ENCODE data around the gene OR4D11. TPM values are rescaled to one million over a fixed set of nuclear protein-coding genes. Genes with fewer than 3 reads are reported as not detected.

Gene OR4D11
- not detected in 2 replicates for total RNA-seq

DNA sequence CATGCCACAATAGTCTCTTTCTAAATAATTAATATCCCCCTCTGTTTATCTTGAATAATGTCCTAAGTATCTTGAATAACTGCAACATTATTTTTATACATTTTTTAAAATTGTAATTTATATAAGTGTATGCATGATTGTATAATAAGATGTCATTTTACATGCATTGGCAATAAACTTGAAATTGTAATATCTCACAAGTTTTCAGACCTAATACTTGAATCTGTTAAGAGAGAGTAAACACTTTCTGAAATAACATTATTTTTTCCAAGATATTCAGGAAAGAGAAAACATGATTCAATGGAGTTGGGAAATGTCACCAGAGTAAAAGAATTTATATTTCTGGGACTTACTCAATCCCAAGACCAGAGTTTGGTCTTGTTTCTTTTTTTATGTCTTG, at the start of gene OR4D11:
OR4D11 (plus strand) TSS at position 301 of the 400 bp plus-strand sequence; CDS start at position 301, 0 bp downstream.
- Histone ChIP-seq H3K4me1 (ENCODE audit: insufficient read depth, low read length) (no peaks in the 10 kb centered on the region), H2AFZ (ENCODE audit: low read length) (no peak within 1 kb of the TSS), H3K4me2 (ENCODE audit: insufficient read depth, low read length) (no peak within 1 kb of the TSS), H3K9me3 (ENCODE audit: low read depth, low read length) (no peaks in the 10 kb centered on the region), H3K36me3 (ENCODE audit: insufficient read depth, low read length) (no peaks in the 10 kb centered on the region), H3K27me3 (ENCODE audit: insufficient read depth, low read length) (no peaks in the 10 kb centered on the region), H4K20me1 (ENCODE audit: insufficient read depth, low read length) (no peaks in the 10 kb centered on the region), H3K79me2 (ENCODE audit: insufficient read depth, low read length) (no peaks in the 10 kb centered on the region), H3K4me3 (ENCODE audit: insufficient read depth, low read length) (no peak within 1 kb of the TSS), H3K27ac (ENCODE audit: low read depth, low read length) (no peak within 1 kb of the TSS)
- no peak for DNase-seq (ENCODE audit: insufficient read length, low spot score, missing footprints)
- TF ChIP-seq, protein P1, sequence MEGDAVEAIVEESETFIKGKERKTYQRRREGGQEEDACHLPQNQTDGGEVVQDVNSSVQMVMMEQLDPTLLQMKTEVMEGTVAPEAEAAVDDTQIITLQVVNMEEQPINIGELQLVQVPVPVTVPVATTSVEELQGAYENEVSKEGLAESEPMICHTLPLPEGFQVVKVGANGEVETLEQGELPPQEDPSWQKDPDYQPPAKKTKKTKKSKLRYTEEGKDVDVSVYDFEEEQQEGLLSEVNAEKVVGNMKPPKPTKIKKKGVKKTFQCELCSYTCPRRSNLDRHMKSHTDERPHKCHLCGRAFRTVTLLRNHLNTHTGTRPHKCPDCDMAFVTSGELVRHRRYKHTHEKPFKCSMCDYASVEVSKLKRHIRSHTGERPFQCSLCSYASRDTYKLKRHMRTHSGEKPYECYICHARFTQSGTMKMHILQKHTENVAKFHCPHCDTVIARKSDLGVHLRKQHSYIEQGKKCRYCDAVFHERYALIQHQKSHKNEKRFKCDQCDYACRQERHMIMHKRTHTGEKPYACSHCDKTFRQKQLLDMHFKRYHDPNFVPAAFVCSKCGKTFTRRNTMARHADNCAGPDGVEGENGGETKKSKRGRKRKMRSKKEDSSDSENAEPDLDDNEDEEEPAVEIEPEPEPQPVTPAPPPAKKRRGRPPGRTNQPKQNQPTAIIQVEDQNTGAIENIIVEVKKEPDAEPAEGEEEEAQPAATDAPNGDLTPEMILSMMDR (IDR thresholded peaks at IDR 0.05; ENCODE audit: extremely low read depth, low read depth, low read length) = no peak

DNA sequence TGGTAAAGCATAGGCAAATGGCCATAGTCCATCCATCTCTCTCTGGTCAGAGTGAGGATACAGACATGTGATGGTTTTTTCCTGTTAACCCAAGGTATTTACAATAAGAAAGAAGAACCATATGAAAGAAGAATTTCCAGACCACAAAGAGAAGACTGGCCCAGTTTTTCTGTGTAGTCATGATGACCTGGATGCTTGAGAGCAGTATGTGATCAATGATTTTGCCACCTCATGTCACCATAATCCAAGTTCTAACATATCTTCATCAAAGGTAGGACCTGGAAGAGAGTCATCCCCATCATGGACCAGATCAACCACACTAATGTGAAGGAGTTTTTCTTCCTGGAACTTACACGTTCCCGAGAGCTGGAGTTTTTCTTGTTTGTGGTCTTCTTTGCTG, 46.7 kb upstream of the OR4D11 start, which contains the start of gene OR4D6:
OR4D6 (plus strand) TSS at position 301 of the 400 bp plus-strand sequence; CDS start at position 301, 0 bp downstream.
- Histone ChIP-seq H3K4me3 (ENCODE audit: insufficient read depth, low read length) (no peak within 1 kb of the TSS), H4K20me1 (ENCODE audit: insufficient read depth, low read length) (no peaks in the 10 kb centered on the region), H2AFZ (ENCODE audit: low read length) (no peak within 1 kb of the TSS), H3K79me2 (ENCODE audit: insufficient read depth, low read length) (no peaks in the 10 kb centered on the region), H3K36me3 (ENCODE audit: insufficient read depth, low read length) (no peaks in the 10 kb centered on the region), H3K4me2 (ENCODE audit: insufficient read depth, low read length) (no peak within 1 kb of the TSS), H3K4me1 (ENCODE audit: insufficient read depth, low read length) (no peaks in the 10 kb centered on the region), H3K9me3 (ENCODE audit: low read depth, low read length) (no peaks in the 10 kb centered on the region), H3K27me3 (ENCODE audit: insufficient read depth, low read length) (no peaks in the 10 kb centered on the region), H3K27ac (ENCODE audit: low read depth, low read length) (no peak within 1 kb of the TSS)
- TF ChIP-seq, protein P1 (IDR thresholded peaks at IDR 0.05; ENCODE audit: extremely low read depth, low read depth, low read length) = no peak
- DNase-seq (ENCODE audit: insufficient read length, low spot score, missing footprints) = no peak

DNA sequence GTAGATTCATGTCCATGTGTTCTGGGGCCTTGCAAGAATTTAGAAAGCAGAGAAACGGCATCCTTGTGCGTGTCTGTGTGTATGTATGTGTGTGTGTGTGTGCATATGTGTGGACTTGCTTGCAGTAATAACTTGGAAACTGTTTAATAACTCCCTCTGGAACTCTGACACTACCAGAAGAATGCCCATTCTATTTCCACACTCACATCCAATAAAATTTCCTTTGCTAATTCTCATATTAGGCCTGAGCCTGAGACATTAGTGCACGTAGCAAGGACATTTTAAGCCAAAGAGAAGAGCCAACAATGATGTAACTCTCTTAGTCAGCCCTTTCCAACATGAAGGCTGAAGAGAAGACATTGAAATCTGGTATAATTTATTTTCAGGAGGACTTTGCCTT, 43.5 kb upstream of the OR4D11 start:
- H3K4me3 ChIP-seq (ENCODE audit: insufficient read depth, low read length) = no peak overlapping the region
- no peaks in the 10 kb centered on the region for H3K4me1 ChIP-seq (ENCODE audit: insufficient read depth, low read length)
- H4K20me1 ChIP-seq (ENCODE audit: insufficient read depth, low read length) = no peaks in the 10 kb centered on the region
- H3K27ac ChIP-seq (ENCODE audit: low read depth, low read length) = no peak overlapping the region
- no peaks in the 10 kb centered on the region for H3K27me3 ChIP-seq (ENCODE audit: insufficient read depth, low read length)
- H3K36me3 ChIP-seq (ENCODE audit: insufficient read depth, low read length) = no peaks in the 10 kb centered on the region
- TF ChIP-seq, protein P1 (IDR thresholded peaks at IDR 0.05; ENCODE audit: extremely low read depth, low read depth, low read length) = no peak
- H3K4me2 ChIP-seq (ENCODE audit: insufficient read depth, low read length) = no peak overlapping the region
- no peak overlapping the region for H2AFZ ChIP-seq (ENCODE audit: low read length)
- H3K9me3 ChIP-seq (ENCODE audit: low read depth, low read length) = no peaks in the 10 kb centered on the region
- no peaks in the 10 kb centered on the region for H3K79me2 ChIP-seq (ENCODE audit: insufficient read depth, low read length)
- DNase-seq (ENCODE audit: insufficient read length, low spot score, missing footprints) = no peak

DNA sequence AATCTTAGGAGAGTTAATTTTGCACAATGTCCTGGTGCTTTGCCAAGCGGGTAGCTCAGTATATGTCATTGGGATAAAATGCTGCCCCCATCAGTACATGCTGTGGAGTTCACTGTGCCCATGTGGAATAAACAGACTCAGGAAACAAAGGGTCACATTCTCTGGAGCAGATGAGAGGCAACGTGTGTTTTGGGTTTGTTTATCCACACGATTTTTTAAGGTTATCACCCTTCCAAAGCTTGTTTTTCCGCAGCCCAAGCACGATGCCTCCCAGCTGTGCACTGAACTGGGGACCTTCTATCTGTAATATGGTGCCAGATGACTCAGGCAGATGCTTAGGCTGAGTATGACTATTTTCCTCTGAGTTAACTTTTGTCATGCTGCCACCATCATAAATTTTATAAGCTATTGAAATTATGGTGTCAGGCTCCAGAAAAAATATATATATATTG, 40.2 kb upstream of the OR4D11 start:
- H3K9me3 ChIP-seq (ENCODE audit: low read depth, low read length) = no peaks in the 10 kb centered on the region
- H3K4me3 ChIP-seq (ENCODE audit: insufficient read depth, low read length) = no peak overlapping the region
- H3K4me2 ChIP-seq (ENCODE audit: insufficient read depth, low read length) = peak overlapping the region; percentile 3
- no peak overlapping the region for H3K27ac ChIP-seq (ENCODE audit: low read depth, low read length)
- no peaks in the 10 kb centered on the region for H3K79me2 ChIP-seq (ENCODE audit: insufficient read depth, low read length)
- H3K27me3 ChIP-seq (ENCODE audit: insufficient read depth, low read length) = no peaks in the 10 kb centered on the region
- H3K4me1 ChIP-seq (ENCODE audit: insufficient read depth, low read length) = no peaks in the 10 kb centered on the region
- no peak overlapping the region for H2AFZ ChIP-seq (ENCODE audit: low read length)
- H4K20me1 ChIP-seq (ENCODE audit: insufficient read depth, low read length) = no peaks in the 10 kb centered on the region
- H3K36me3 ChIP-seq (ENCODE audit: insufficient read depth, low read length) = no peaks in the 10 kb centered on the region
- DNase-seq (ENCODE audit: insufficient read length, low spot score, missing footprints) = no peak
- TF ChIP-seq, protein P1 (IDR thresholded peaks at IDR 0.05; ENCODE audit: extremely low read depth, low read depth, low read length) = peak; percentile 4
